GM23338 (cell line): Measurements from ENCODE around the gene IKBKE. TPM values are rescaled to one million over a fixed set of nuclear protein-coding genes. Genes with fewer than 3 reads are reported as not detected.
A peak's percentile ranks its signal among the peaks of the same experiment; 100 is the strongest.

ENCODE experiments used
- ATAC-seq: fragments of 200-7000 bp; cut with Tn5 transposase; 3 replicates; pipeline ENCODE4 v1.9.1; 2020
- DNase-seq: peaks from one replicate; pipeline ENCODE4 v3.0.0-alpha.2; 2015; ENCODE audit warnings: low spot score
- H2AFZ ChIP-seq: fragments of 200-600 bp; sonication (generic); 2 replicates; pipeline ENCODE4 v1.8.0; 2016; ENCODE audit warnings: antibody characterized with exemption, mild to moderate bottlenecking, moderate library complexity
- H3F3A ChIP-seq: fragments of 200-600 bp; sonication (generic); replicated peaks from 2 replicates; pipeline ENCODE4 v1.8.0; 2017; ENCODE audit warnings: antibody characterized with exemption, mixed run types, low read depth
- H3K27ac ChIP-seq: fragments of 200-600 bp; sonication (generic); 2 replicates; pipeline ENCODE4 v1.6.1; 2016; ENCODE audit warnings: low read depth
- H3K27me3 ChIP-seq: fragments of 200-600 bp; sonication (generic); 2 replicates; pipeline ENCODE4 v1.8.0; 2016; ENCODE audit warnings: mild to moderate bottlenecking, mixed run types, moderate library complexity; ENCODE audit not compliant: insufficient read depth
- H3K36me3 ChIP-seq: fragments of 200-600 bp; sonication (generic); 2 replicates; pipeline ENCODE4 v1.8.0; 2016; ENCODE audit warnings: mild to moderate bottlenecking; ENCODE audit not compliant: insufficient read depth
- H3K4me1 ChIP-seq: fragments of 200-600 bp; sonication (generic); 2 replicates; pipeline ENCODE4 v1.8.0; 2016; ENCODE audit warnings: mild to moderate bottlenecking, moderate library complexity; ENCODE audit not compliant: insufficient read depth
- H3K4me2 ChIP-seq: fragments of 200-600 bp; sonication (generic); 2 replicates; pipeline ENCODE4 v1.7.1; 2017; ENCODE audit warnings: mixed run types
- H3K4me3 ChIP-seq: fragments of 200-600 bp; sonication (generic); 2 replicates; pipeline ENCODE4 v1.6.1; 2016; ENCODE audit warnings: mixed run types
- H3K79me2 ChIP-seq: fragments of 200-600 bp; sonication (generic); replicated peaks from 2 replicates; pipeline ENCODE4 v1.8.0; 2017; ENCODE audit warnings: mild to moderate bottlenecking; ENCODE audit not compliant: insufficient read depth
- H3K9me2 ChIP-seq: fragments of 200-600 bp; sonication (generic); 2 replicates; pipeline ENCODE4 v1.8.0; 2017; ENCODE audit not compliant: insufficient read depth
- H4K20me1 ChIP-seq: fragments of 200-600 bp; sonication (generic); replicated peaks from 2 replicates; pipeline ENCODE4 v1.8.0; 2017; ENCODE audit warnings: mild to moderate bottlenecking; ENCODE audit not compliant: insufficient read depth
- H3K27ac Mint-ChIP-seq: 2 replicates; pipeline ENCODE4 v1.8.0; 2020; ENCODE audit warnings: inconsistent platforms, mild to moderate bottlenecking, moderate library complexity, mixed read lengths
- H3K27me3 Mint-ChIP-seq: 3 replicates; pipeline ENCODE4 v1.8.0; 2022; ENCODE audit warnings: low read depth, mild to moderate bottlenecking, moderate library complexity, mixed read lengths, inconsistent platforms; ENCODE audit not compliant: insufficient read depth, poor library complexity
- H3K36me3 Mint-ChIP-seq: 3 replicates; pipeline ENCODE4 v1.8.0; 2021; ENCODE audit warnings: low read depth, mild to moderate bottlenecking, inconsistent platforms, moderate library complexity, mixed read lengths
- H3K4me1 Mint-ChIP-seq: 3 replicates; pipeline ENCODE4 v1.8.0; 2020; ENCODE audit warnings: mild to moderate bottlenecking, inconsistent platforms, mixed read lengths
- H3K4me3 Mint-ChIP-seq: 3 replicates; pipeline ENCODE4 v1.8.0; 2021; ENCODE audit warnings: moderate library complexity, mild to moderate bottlenecking, inconsistent platforms, mixed read lengths
- H3K9me3 Mint-ChIP-seq: 3 replicates; pipeline ENCODE4 v1.8.0; 2020; ENCODE audit warnings: moderate library complexity, mild to moderate bottlenecking, inconsistent platforms, mixed read lengths
- CREB1 ChIP-seq: fragments of 250-450 bp; sonication (Bioruptor Pico); IDR thresholded peaks from 2 replicates; pipeline ENCODE4 v1.5.0; 2020; ENCODE audit warnings: low read depth, mild to moderate bottlenecking, moderate library complexity
- CTCF ChIP-seq, 2 experiments: fragments of 200-600 bp in 1 of 2; sonication (generic) in 1 of 2; conservative IDR thresholded peaks; 2 replicates each; pipeline versions ENCODE4 v1.5.1 to v1.6.1; 2016 to 2017; ENCODE audit warnings: antibody characterized with exemption in 2 of 2, low read depth in 2 of 2, mild to moderate bottlenecking in 2 of 2, moderate library complexity in 1 of 2
- EZH2 ChIP-seq: fragments of 200-600 bp; sonication (generic); IDR thresholded peaks from one replicate; pipeline ENCODE4 v1.8.0; 2017; ENCODE audit warnings: antibody characterized with exemption, mild to moderate bottlenecking, low read depth; ENCODE audit not compliant: unreplicated experiment
- JUNB ChIP-seq: IDR thresholded peaks from one replicate; pipeline ENCODE4 v1.6.1; 2016; ENCODE audit warnings: antibody characterized with exemption; ENCODE audit not compliant: unreplicated experiment
- NANOG ChIP-seq: IDR thresholded peaks from 2 replicates; pipeline ENCODE4 v1.6.1; 2016; ENCODE audit warnings: antibody characterized with exemption, borderline replicate concordance
- STAT1 ChIP-seq: IDR thresholded peaks from one replicate; pipeline ENCODE4 v1.6.1; 2016; ENCODE audit warnings: antibody characterized with exemption; ENCODE audit not compliant: unreplicated experiment
- polyA plus RNA-seq: library from polyadenylated mRNA; unstranded; fragments of >200 nt; fragmentation: Nextera tagmentation; extraction: Ambion mirVana; gene quantifications from 2 replicates; pipeline ENCODE4 v1.2.1, GENCODE V29; 2016
- total RNA-seq: library from RNA; depleted of rRNA; stranded (reverse); fragments of >200 nt; shearing (Covaris generic); gene quantifications from 2 replicates; pipeline ENCODE4 v1.2.3, GENCODE V29; 2014

The IKBKE gene
- total and polyA plus RNA-seq, 2 experiments from 2014 or later, result 4.8 to 11.1 TPM

GRCh38 chr1:206488466-206488865, 18.2 kb downstream of the IKBKE start (continued):
- TF ChIP-seq CREB1 (no peak), CTCF (conservative IDR thresholded peaks at IDR 0.05; ENCODE audit: low read depth in 2 of 2) (no peak)

GRCh38 chr1:206489980-206490770, 19.9 kb downstream of the IKBKE start:
- no peaks in the 10 kb centered on the region for H4K20me1 ChIP-seq
- Mint-ChIP-seq H3K4me1 (peaks cover 3% of the 10 kb centered on the region; the same call in 1 of the 3 replicates), H3K27ac (no peak overlapping the region), H3K27me3 (peaks cover 10% of the 10 kb centered on the region), H3K4me3 (no peak overlapping the region), H3K36me3 (peaks cover 16% of the 10 kb centered on the region), H3K9me3 (no peaks in the 10 kb centered on the region)
- 0 out of 2 replicates have a peak overlapping the region, but pooled peaks have one; percentile 52 for H2AFZ ChIP-seq
- H3F3A ChIP-seq, result no peaks in the 10 kb centered on the region
- DNase-seq, result peak; percentile 90
- H3K4me1 ChIP-seq, result no peaks in the 10 kb centered on the region
- TF ChIP-seq CREB1, result no peak
- TF ChIP-seq CTCF (conservative IDR thresholded peaks at IDR 0.05; ENCODE audit: low read depth in 2 of 2), result peak; percentile 95 to 99
- TF ChIP-seq EZH2, result no peak
- H3K9me2 ChIP-seq, result no peaks in the 10 kb centered on the region
- H3K4me2 ChIP-seq, result no peak overlapping the region
- H3K79me2 ChIP-seq, result no peaks in the 10 kb centered on the region
- H3K27me3 ChIP-seq, result no peaks in the 10 kb centered on the region
- H3K4me3 ChIP-seq, result no peak overlapping the region
- H3K36me3 ChIP-seq, result no peaks in the 10 kb centered on the region
- peak; percentile 98 for ATAC-seq
- H3K27ac ChIP-seq, result no peak overlapping the region

GRCh38 chr1:206490771-206491405, 20.6 kb downstream of the IKBKE start:
- Mint-ChIP-seq H3K9me3 (no peaks in the 10 kb centered on the region), H3K4me1 (peaks cover 3% of the 10 kb centered on the region; the same call in 1 of the 3 replicates), H3K27me3 (peaks cover 10% of the 10 kb centered on the region), H3K4me3 (no peak overlapping the region; the same call in 2 of the 3 replicates), H3K27ac (no peak overlapping the region), H3K36me3 (peaks cover 16% of the 10 kb centered on the region)
- Histone ChIP-seq H3K4me3 (no peak overlapping the region), H3K4me1 (no peaks in the 10 kb centered on the region), H3K79me2 (no peaks in the 10 kb centered on the region), H2AFZ (no peak overlapping the region), H3K36me3 (no peaks in the 10 kb centered on the region), H3K9me2 (no peaks in the 10 kb centered on the region), H3K27me3 (no peaks in the 10 kb centered on the region), H3K27ac (no peak overlapping the region), H4K20me1 (no peaks in the 10 kb centered on the region), H3F3A (no peaks in the 10 kb centered on the region), H3K4me2 (no peak overlapping the region)
- TF ChIP-seq NANOG (no peak), JUNB (no peak), STAT1 (no peak)
- DNase-seq (no peak), ATAC-seq (no peak)
